Femur (tissue), 1 donor: ENCODE results near the gene TSPAN9.

Experiments used
- DNase-seq: peaks from one replicate; pipeline ENCODE4 v3.0.0-alpha.2; 2017

The TSPAN9 gene

DNA sequence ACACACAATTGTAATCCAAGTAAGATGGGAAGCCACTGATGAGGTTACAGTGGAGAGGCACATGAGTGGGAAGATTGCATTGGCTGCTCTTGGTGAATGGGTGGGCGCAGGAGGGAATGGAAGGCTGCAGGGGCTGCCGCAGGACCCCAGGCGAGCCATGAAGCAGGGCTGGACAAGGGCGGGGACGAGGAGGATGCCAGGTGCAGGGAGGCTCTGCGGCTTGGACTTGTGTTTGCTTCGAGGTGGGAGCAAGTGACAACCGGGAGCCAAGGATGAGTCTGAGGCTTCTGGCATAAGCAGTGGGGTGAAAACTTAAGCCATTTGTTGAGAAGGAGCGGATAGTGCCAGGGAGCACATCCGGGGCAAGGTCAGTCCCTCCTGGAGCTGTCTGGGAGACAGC lies 115.0 kb downstream of the TSPAN9 start:
- DNase-seq, result no peak

DNA sequence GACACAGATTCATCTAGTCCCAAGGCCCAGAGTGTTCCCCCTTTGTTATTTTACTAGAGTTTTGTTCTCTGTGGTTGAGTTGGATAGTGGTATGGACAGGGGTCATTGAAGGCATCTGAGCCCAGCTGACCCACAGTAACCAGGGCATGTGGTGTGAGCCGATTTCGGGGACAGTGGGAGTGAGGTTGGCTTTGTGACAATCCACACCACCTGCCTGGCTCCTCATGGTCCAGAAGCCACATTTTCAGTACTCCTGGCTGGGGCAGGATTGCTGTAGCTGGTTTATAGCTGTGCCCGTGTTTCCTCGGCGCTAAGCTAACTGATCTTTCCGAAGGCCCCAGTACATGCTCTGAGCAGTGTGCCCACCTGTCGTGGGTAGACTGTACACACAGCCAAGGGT lies 116.0 kb downstream of the TSPAN9 start:
- DNase-seq, result no peak

GRCh38 chr12:3193755-3194154 lies 116.6 kb downstream of the TSPAN9 start:
- no peak for DNase-seq

- DNase-seq, result no peak
Observed at GRCh38 chr12:3195337-3195736, 118.2 kb downstream of the TSPAN9 start.

- no peak for DNase-seq
Observed at GRCh38 chr12:3195859-3196483, 118.8 kb downstream of the TSPAN9 start.

GRCh38 chr12:3196488-3196887 lies 119.3 kb downstream of the TSPAN9 start:
- no peak for DNase-seq

DNA sequence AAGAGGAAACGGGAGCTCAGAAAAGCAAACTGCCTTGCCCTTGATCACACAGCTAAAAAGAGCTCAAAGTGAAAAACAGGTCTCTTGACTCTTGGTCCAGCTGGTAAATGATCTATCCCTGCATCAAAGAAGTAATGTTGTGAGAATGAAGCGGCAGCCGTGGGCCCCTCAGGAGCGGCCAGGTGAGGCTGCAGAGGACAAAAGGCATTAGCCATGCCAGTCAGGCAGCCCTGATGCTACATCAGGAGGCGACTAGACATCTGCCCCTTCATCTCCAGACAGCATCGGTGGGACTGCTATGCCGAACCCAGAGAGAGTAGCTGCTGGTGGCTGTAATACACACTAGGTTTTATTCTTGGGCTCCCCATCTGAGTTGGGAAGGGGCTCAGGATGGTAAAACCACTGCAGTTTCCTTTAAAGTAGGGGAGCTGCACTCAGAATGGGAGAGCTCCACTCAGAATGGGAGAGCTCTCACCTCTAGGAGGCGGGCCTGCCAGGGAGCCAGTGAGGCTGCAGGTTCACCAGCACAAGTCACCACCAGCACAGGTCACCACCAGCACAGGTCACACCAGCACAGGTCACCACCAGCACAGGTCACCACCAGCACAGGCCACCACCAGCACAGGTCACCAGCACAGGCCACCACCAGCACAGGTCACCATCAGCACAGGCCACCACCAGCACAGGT lies 120.1 kb downstream of the TSPAN9 start:
- no peak for DNase-seq

GRCh38 chr12:3199551-3200031 lies 122.4 kb downstream of the TSPAN9 start:
- peak; percentile 47 for DNase-seq

DNA sequence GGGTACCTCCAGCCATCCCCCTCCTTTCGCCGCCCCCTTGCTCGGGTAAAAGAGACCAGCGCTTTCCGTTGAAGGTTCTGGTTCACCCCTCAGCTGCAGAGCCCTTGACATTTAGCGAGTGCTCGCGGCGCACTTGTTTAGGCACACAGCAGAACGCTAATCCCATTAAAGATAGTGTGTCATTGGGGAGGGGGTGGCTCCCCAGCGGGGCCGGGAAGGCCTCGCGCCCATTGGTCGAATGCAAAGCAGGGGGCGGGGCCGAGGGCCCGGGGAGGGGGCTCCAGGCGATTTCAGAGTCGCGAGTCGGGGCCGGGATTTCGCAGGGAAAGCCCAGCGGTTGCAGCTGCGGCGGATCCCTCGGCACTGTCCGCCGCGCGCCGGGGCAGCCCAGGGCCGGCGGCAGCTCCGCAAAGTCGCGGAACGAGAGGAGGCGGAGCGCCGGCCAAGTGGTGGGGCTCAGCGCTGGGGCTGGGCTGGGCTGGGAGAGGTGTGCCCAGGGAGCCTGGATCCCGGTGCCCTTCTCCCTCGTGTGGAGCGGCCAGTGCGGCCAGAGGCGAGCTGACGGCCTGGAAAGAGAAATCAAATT lies 122.9 kb downstream of the TSPAN9 start:
- peak; percentile 85 for DNase-seq

DNA sequence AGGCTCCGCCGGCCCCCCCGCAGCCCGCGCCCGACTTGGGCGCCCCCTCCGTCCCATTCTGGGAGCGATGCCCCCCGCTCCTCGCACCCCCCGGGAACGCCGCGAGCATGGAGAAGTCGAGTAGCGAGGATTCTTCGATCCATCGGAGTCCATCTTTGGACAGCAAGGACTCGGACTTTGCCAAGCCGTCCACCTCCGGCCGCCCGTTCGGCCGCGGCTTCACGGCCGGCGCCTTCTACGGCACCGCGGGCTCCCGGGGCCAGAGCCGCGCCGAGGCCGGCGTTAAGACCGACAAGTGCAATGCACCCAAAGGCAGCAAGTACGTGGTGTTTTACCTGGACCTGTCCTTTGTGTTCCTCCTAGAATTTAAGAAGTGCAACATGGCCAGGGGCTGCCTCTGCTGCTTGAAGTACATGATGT lies 123.6 kb downstream of the TSPAN9 start:
- no peak for DNase-seq

DNA sequence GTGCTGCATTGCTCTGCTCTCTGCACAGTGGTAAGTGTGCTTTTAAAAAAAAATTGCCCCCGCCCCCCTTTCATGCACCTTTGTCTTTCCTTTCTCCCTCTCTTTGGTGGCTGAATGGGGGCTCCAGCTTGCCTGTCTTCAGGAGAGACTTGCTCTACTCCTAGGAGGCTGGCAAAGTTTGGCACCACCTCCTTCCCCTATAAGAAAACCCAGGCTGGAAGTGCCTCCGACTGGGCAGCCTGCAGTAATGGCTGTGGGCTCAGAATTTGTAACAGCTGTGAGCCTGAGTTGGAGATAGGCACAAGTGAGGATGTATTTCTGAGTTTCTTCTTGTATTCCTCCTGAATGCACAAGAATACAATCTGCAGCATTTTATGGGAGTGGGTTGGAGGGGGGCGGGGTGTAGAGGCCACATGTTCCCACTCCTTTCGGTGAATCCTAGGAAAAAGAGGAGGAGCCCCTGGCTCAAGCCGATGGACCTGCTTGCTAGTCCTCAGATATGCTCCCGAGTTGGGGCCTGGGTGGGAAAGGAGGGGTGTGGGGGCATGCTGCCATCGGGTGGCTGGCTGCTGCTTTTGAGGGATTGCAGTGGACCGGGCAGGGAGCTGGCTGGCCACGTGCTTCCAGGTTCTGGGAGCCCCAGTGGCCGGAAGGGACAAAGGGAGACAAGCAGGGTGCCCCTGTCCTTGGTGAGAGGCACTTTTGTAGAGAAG lies 124.3 kb downstream of the TSPAN9 start:
- DNase-seq, result no peak

GRCh38 chr12:3202096-3202495 lies 124.9 kb downstream of the TSPAN9 start:
- no peak for DNase-seq

DNA sequence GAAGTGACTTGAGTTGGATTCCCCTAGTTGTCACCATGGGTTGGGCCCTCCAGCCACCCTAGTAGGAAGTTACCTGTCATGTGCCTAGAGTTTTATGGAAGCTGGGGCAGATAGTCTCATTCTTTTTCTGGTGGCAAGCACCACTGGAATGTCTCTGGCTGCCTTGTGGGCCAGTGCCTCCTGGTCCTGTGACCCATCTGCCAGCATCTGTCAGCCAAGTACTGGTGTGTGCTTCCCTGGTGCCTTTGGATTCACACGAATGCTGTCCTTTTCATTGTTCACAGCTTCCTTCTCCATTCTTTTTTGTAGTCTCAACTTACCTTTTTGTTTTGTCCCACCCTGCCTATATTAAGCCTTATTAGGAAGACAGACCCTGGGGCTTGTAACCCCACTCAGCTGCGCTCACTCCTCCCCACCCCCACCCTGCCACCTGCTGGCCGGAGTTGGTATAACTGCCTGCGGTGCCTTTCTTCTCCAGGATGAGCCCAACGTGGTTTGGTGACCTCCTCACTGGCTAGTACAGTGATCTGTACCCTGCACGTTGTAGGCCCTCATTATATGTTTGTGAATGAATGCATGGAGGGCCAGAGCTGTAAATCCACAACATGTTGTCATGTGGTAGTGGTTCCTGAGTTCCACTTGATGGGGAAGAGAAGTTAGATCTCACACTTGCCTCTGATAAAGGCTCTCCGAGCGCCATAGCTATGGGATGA lies 125.7 kb downstream of the TSPAN9 start:
- peak; percentile 73 for DNase-seq

- DNase-seq, result no peak
Observed at GRCh38 chr12:3203713-3204112, 126.5 kb downstream of the TSPAN9 start.

GRCh38 chr12:3204143-3204542 lies 127.0 kb downstream of the TSPAN9 start:
- DNase-seq, result no peak

- no peak for DNase-seq
Observed at GRCh38 chr12:3204730-3205531, 127.8 kb downstream of the TSPAN9 start.

- DNase-seq, result no peak
Observed at GRCh38 chr12:3205742-3206519, 128.8 kb downstream of the TSPAN9 start.

- no peak for DNase-seq
Observed at GRCh38 chr12:3206536-3207072, 129.4 kb downstream of the TSPAN9 start.

DNA sequence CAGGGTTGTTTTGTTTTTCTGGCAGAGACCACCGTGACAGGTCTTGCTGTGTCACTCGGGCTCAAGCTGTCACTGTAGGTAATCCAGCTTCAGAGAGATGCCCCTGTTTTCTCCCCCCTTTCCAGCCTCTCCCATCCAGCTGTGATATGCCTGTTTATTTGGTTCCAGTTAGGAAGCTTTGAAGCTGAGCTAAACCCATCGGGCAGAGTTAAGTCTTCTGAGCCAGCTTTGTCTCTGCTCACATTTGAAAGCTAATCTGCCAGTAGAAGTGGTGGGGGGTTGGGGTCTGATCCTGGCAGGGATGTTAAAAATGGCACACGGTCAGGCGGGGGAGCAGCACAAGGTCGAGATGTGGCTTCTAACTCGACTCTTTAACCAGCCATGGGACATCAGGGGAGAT lies 130.0 kb downstream of the TSPAN9 start:
- DNase-seq, result no peak

- DNase-seq, result no peak
Observed at GRCh38 chr12:3207858-3208257, 130.7 kb downstream of the TSPAN9 start.

- DNase-seq, result no peak
Observed at GRCh38 chr12:3213188-3213587, 136.0 kb downstream of the TSPAN9 start.
